ENCODE measurements around the gene NPIPA3.
"Not testable (repeated sequence)": the region's sequence is repeated elsewhere in the genome, so short reads cannot be mapped to it uniquely, and the experiment has no call there.

The NPIPA3 gene

DNA sequence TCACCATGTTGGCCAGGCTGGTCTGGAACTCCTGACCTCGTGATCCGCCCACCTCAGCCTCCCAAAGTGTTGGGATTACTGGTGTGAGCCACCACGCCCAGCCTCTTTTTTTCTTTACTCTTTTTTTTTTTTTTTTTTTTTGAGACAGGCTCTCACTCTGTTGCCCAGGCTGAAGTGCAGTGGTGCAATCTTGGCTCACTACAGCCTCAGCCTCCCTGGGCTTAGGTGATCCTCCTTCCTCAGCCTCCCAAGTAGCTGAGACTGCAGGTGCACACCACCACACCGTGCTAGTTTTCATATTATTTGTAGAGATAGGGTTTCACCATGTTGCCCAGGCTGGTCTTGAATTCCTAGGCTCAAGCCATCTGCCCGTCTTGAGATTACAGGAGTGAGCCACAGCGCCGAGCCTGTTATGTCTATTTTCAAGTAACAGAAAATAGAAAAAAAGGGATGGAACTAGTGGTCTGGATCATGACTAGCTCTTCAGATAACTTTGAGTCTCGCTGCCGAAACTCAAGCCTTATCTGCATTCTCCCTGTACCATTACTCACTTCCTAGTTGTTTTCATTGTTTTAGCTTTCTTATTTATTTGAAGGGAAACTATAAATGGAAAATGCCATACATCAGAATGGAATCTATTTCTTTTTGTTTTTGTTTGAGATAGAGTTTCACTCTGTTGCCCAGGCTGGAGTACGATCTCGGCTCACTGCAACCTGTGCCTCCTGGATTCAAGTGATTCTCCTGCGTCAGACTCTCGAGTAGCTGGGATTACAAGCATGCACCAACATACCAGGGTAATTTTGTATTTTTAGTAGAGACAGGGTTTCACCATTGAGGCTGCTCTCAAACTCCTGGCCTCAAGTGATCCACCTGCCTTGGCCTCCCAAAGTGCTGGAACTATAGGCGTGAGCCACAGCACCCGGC, 17.1 kb upstream of the NPIPA3 start:
- not testable (repeated sequence) for H3K36me3 Mint-ChIP-seq, H3K4me1 Mint-ChIP-seq, H3K27ac Mint-ChIP-seq

DNA sequence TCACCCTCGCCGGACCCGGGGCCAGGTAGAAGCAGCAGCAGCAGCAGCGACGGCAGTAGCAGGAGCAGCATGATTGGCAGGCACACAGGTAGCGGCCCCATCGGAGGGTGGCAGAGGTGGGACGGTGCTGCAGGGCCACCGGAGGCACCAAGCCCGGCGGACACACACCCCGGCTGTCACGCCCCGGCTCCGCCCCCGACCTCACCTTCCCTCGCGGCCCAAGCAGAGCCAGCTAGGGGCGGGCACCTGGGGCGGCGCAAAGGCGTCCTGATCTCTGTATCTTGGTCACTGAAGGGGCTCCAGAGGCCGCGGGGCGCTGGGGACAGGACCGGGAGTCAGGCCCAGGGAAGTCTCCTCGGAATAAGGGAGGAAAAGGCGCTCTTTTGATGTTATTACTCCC, 9.1 kb upstream of the NPIPA3 start, which contains the start of gene PLA2G10:
TSS of gene PLA2G10 (minus strand) at position 180 of the 400 bp plus-strand sequence. CDS start at position 101, 79 bp downstream.
- H3K9me3 Mint-ChIP-seq; DNase-seq; H3K4me3 Mint-ChIP-seq; ATAC-seq (replicated peaks); H3K27ac Mint-ChIP-seq; H3K27me3 Mint-ChIP-seq; H3K4me1 Mint-ChIP-seq; H3K36me3 Mint-ChIP-seq: not testable (repeated sequence)

More for the DNA sequence above, 17.1 kb upstream of the NPIPA3 start:
- not testable (repeated sequence) for H3K27me3 Mint-ChIP-seq; H3K9me3 Mint-ChIP-seq; H3K4me3 Mint-ChIP-seq; ATAC-seq (replicated peaks); DNase-seq

DNA sequence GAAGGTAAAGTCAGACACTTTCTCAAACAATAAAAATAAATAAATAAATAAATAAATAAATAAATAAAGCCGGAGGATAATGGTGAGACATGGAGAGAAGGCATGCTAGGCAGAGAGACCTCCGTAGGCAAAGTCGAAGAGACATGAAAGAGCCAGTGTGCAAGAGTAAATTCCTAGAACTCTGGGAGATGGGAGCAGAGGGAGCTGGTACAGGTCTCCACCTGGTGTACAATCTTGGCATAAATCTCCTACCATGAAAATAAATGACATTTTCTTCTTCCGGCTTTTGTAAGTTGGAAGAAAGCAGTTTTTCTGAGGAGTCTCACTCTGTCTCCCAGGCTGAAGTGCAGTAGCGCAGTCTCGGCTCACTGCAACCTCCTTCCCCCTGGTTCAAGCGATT, 1.4 kb upstream of the NPIPA3 start:
- ATAC-seq (replicated peaks); H3K4me1 Mint-ChIP-seq; H3K36me3 Mint-ChIP-seq; DNase-seq; H3K27ac Mint-ChIP-seq; H3K4me3 Mint-ChIP-seq; H3K9me3 Mint-ChIP-seq; H3K27me3 Mint-ChIP-seq: not testable (repeated sequence)

DNA sequence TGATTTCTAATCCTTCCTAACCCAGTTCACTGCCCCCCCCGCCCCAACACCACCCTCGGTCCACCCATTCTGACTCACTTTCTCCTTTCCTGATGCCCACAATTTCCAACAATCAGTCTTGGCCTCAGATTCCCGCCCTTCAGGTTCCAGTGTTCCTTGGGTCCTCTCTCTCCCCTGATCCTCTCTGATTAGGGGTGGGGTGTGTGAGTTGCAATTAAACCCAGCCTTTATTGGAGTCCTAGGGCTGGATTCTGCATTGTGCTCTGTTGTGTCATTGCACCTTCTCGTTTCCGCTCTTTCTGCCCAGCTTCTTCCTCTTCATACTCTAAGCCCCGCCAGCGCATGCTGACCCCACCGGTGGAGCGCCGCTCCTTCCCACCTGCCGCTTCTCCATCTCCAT, 539 bp upstream of the NPIPA3 start:
- not testable (repeated sequence) for H3K27ac Mint-ChIP-seq

DNA sequence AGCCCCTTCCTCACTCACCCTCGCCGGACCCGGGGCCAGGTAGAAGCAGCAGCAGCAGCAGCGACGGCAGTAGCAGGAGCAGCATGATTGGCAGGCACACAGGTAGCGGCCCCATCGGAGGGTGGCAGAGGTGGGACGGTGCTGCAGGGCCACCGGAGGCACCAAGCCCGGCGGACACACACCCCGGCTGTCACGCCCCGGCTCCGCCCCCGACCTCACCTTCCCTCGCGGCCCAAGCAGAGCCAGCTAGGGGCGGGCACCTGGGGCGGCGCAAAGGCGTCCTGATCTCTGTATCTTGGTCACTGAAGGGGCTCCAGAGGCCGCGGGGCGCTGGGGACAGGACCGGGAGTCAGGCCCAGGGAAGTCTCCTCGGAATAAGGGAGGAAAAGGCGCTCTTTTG, 30.0 kb downstream of the NPIPA3 start:
- not testable (repeated sequence) for DNase-seq; H3K9me3 Mint-ChIP-seq; ATAC-seq (replicated peaks); H3K4me3 Mint-ChIP-seq; H3K27me3 Mint-ChIP-seq; H3K36me3 Mint-ChIP-seq; H3K27ac Mint-ChIP-seq; H3K4me1 Mint-ChIP-seq

More for the DNA sequence above, 539 bp upstream of the NPIPA3 start:
- not testable (repeated sequence) for H3K36me3 Mint-ChIP-seq, H3K4me3 Mint-ChIP-seq, H3K9me3 Mint-ChIP-seq, H3K4me1 Mint-ChIP-seq, H3K27me3 Mint-ChIP-seq, DNase-seq
- ATAC-seq (replicated peaks) = peak in 1 of 2 donors; percentile 6

DNA sequence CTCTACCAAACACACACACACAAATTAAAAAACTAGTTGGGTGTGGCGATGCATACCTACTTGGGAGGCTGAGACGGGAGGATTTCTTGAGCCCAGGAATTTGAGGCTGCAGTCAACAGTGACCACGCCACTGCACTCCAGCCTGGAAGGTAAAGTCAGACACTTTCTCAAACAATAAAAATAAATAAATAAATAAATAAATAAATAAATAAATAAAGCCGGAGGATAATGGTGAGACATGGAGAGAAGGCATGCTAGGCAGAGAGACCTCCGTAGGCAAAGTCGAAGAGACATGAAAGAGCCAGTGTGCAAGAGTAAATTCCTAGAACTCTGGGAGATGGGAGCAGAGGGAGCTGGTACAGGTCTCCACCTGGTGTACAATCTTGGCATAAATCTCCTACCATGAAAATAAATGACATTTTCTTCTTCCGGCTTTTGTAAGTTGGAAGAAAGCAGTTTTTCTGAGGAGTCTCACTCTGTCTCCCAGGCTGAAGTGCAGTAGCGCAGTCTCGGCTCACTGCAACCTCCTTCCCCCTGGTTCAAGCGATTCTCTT, 37.7 kb downstream of the NPIPA3 start:
- not testable (repeated sequence) for H3K27me3 Mint-ChIP-seq; H3K4me1 Mint-ChIP-seq; ATAC-seq (replicated peaks); H3K4me3 Mint-ChIP-seq; H3K9me3 Mint-ChIP-seq; H3K27ac Mint-ChIP-seq; H3K36me3 Mint-ChIP-seq; DNase-seq

DNA sequence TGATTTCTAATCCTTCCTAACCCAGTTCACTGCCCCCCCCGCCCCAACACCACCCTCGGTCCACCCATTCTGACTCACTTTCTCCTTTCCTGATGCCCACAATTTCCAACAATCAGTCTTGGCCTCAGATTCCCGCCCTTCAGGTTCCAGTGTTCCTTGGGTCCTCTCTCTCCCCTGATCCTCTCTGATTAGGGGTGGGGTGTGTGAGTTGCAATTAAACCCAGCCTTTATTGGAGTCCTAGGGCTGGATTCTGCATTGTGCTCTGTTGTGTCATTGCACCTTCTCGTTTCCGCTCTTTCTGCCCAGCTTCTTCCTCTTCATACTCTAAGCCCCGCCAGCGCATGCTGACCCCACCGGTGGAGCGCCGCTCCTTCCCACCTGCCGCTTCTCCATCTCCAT, 38.6 kb downstream of the NPIPA3 start:
- H3K27me3 Mint-ChIP-seq; ATAC-seq (replicated peaks); H3K27ac Mint-ChIP-seq; H3K9me3 Mint-ChIP-seq; H3K4me3 Mint-ChIP-seq; DNase-seq; H3K36me3 Mint-ChIP-seq; H3K4me1 Mint-ChIP-seq: not testable (repeated sequence)

DNA sequence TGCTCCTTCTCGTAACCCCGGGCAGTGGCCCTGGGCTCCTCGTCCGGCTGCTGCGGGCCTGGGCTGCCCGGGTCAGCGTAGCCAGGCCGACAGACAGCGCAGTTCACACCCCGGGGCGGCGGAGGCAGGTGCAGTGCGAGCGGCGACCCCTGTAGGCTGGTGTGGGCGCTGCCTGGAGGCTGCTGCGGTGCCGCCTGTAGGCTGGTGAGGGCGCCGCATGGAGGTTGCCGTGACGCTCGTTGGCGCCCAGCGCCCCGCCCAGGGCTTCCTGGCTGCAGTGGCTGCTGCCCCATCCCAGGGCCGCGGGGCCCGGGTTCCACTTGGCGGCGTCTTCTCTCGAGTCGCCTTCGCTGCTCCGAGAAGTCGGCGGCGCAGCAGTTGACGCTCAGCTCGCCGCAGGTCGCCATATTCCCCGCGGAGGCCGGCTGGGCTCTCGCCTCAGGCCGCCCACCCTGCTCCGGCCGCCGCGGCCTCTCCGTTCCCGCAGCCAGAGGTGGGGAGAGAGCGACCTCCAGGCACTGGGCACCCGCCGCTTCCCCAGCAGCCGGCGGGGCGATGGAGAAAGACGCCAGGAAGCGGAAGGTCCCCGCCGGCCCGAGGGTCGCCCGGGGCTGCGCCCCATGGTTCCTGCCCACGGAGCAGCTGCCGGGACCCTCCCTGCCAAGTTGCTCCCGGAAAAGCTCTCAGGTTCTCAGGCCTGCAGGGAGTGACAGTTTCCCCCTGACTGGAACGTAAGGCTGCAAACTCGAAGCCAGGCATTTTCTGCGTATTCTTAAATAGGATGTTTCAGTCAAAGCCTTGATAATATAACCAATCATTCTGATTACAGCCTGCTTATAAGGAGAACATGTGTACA, 39.3 kb downstream of the NPIPA3 start, which contains the start of gene NPIPA2:
TSS of gene NPIPA2 (plus strand) at position 261 of the 856 bp plus-strand sequence. CDS start 5,533 bp downstream, outside the sequence.
- not testable (repeated sequence) for H3K27me3 Mint-ChIP-seq, H3K36me3 Mint-ChIP-seq, H3K27ac Mint-ChIP-seq, H3K4me3 Mint-ChIP-seq, DNase-seq, H3K4me1 Mint-ChIP-seq, H3K9me3 Mint-ChIP-seq
- peak; percentile 99 for ATAC-seq (replicated peaks)

DNA sequence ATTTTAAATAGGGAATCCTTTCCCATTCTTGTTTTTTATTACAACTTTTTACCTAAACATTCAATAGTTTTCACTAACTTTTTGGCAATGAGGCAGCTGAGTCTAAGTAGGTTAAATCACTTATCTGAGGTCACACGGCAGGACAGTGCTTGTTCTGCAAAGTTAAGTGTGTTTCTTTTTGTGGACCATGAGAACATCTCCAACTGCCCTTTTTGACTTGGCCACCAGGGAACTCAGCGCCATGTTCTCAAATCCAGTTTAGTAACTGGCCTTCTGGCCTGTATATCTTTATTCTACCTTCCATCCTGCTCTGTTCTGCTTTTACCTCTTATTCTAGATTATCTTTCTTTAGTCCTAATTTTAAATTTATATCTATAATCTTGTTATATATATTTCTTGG, 70.4 kb downstream of the NPIPA3 start:
- not testable (repeated sequence) for DNase-seq; ATAC-seq (replicated peaks); H3K27ac Mint-ChIP-seq; H3K36me3 Mint-ChIP-seq; H3K4me1 Mint-ChIP-seq; H3K27me3 Mint-ChIP-seq; H3K9me3 Mint-ChIP-seq; H3K4me3 Mint-ChIP-seq

DNA sequence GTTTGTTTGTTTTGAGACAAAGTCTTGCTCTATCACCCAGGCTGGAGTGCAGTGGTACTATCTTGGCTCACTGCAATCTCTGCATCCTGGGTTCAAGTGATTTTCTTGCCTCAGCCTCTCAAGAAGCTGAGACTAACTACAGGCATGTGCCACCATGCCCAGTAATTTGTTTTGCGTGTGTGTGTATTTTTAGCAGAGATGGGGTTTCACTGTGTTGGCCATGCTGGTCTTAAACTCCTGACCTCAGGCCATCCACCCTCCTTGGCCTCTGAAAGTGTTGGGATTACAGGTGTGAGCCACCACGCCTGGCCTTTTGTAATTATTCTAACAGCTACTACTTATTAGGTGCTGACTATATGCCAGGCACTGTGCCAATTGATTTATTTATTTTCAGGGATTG, 72.4 kb downstream of the NPIPA3 start:
- DNase-seq; H3K4me1 Mint-ChIP-seq; H3K9me3 Mint-ChIP-seq; H3K27ac Mint-ChIP-seq; H3K27me3 Mint-ChIP-seq; H3K36me3 Mint-ChIP-seq; H3K4me3 Mint-ChIP-seq; ATAC-seq (replicated peaks): not testable (repeated sequence)

Measured in stimulated activated naive B cell treated with anti-CD40 and anti-IgM and Interleukin-4, amounts not matched to agents 10 μg/mL and 1 μg/mL and 100 μg/mL, for 72 hours (primary cell).